Ishikawa (cell line): ENCODE data around the gene ELMOD3.

ENCODE experiments used
- CEBPB ChIP-seq: IDR thresholded peaks from 2 replicates; pipeline ENCODE4 v1.6.1; 2012
- CREB1 ChIP-seq: IDR thresholded peaks from 2 replicates; pipeline ENCODE4 v1.6.1; 2012; ENCODE audit warnings: low read depth
- EGR1 ChIP-seq: IDR thresholded peaks from 2 replicates; pipeline ENCODE4 v1.6.1; 2012
- EP300 ChIP-seq: IDR thresholded peaks from 2 replicates; pipeline ENCODE4 v1.6.1; 2012; ENCODE audit warnings: borderline replicate concordance
- FOXM1 ChIP-seq: IDR thresholded peaks from 2 replicates; pipeline ENCODE4 v1.6.1; 2012; ENCODE audit warnings: low read depth, borderline replicate concordance
- MAX ChIP-seq: IDR thresholded peaks from 2 replicates; pipeline ENCODE4 v1.6.1; 2012
- NFIC ChIP-seq: IDR thresholded peaks from 2 replicates; pipeline ENCODE4 v1.6.1; 2012
- RAD21 ChIP-seq: IDR thresholded peaks from 2 replicates; pipeline ENCODE4 v1.6.1; 2012; ENCODE audit warnings: low read depth
- REST ChIP-seq: IDR thresholded peaks from 2 replicates; pipeline ENCODE4 v1.6.1; 2012; ENCODE audit warnings: low read depth, mild to moderate bottlenecking
- TAF1 ChIP-seq: IDR thresholded peaks from 2 replicates; pipeline ENCODE4 v1.6.1; 2012; ENCODE audit warnings: low read depth, mild to moderate bottlenecking
- TCF12 ChIP-seq: IDR thresholded peaks from 2 replicates; pipeline ENCODE4 v1.6.1; 2012; ENCODE audit warnings: low read depth
- TEAD4 ChIP-seq: IDR thresholded peaks from 2 replicates; pipeline ENCODE4 v1.6.1; 2012
- USF1 ChIP-seq: IDR thresholded peaks from 2 replicates; pipeline ENCODE4 v1.6.1; 2012
- YY1 ChIP-seq: IDR thresholded peaks from 2 replicates; pipeline ENCODE4 v1.6.1; 2012; ENCODE audit warnings: low read depth
- ZBTB7A ChIP-seq: IDR thresholded peaks from 2 replicates; pipeline ENCODE4 v1.6.1; 2012; ENCODE audit warnings: low read depth

Gene ELMOD3

GRCh38 chr2:85330839-85331636 lies 23.5 kb upstream of the ELMOD3 start:
- no peak for TF ChIP-seq TEAD4
- no peak for TF ChIP-seq REST
- no peak for TF ChIP-seq FOXM1
- no peak for TF ChIP-seq CREB1
- no peak for TF ChIP-seq RAD21

GRCh38 chr2:85334928-85335327 lies 19.6 kb upstream of the ELMOD3 start:
- no peak for TF ChIP-seq USF1
- no peak for TF ChIP-seq REST
- no peak for TF ChIP-seq EGR1
- TF ChIP-seq TAF1: no peak
- no peak for TF ChIP-seq RAD21
- no peak for TF ChIP-seq ZBTB7A
- no peak for TF ChIP-seq NFIC

- TF ChIP-seq EGR1: no peak
- TF ChIP-seq EP300: no peak
- TF ChIP-seq USF1: no peak
- no peak for TF ChIP-seq RAD21
- TF ChIP-seq YY1: no peak
- no peak for TF ChIP-seq CREB1
- TF ChIP-seq CEBPB: no peak
- no peak for TF ChIP-seq TCF12
- no peak for TF ChIP-seq ZBTB7A
- TF ChIP-seq TEAD4: no peak
- TF ChIP-seq REST: no peak
- TF ChIP-seq FOXM1: no peak
- no peak for TF ChIP-seq MAX
- TF ChIP-seq NFIC: no peak
- TF ChIP-seq TAF1: no peak
Observed at GRCh38 chr2:85340034-85340892, 14.3 kb upstream of the ELMOD3 start.

- no peak for TF ChIP-seq TEAD4
- no peak for TF ChIP-seq CREB1
- no peak for TF ChIP-seq YY1
- no peak for TF ChIP-seq TCF12
- TF ChIP-seq FOXM1: no peak
- TF ChIP-seq RAD21: no peak
- no peak for TF ChIP-seq NFIC
- TF ChIP-seq CEBPB: no peak
- TF ChIP-seq USF1: no peak
- TF ChIP-seq MAX: no peak
- TF ChIP-seq EGR1: no peak
- TF ChIP-seq TAF1: no peak
- TF ChIP-seq ZBTB7A: no peak
- TF ChIP-seq EP300: no peak
- no peak for TF ChIP-seq REST
Observed at GRCh38 chr2:85341269-85342029, 13.1 kb upstream of the ELMOD3 start.
